Common myeloid progenitor, CD34-positive (primary cell): ENCODE results near the gene MAGEB1.

Experiments used
- CTCF ChIA-PET: fragments of 350-600 bp; sonication (Branson Sonifier 250); formaldehyde crosslinking; loops from one replicate; lab custom pipeline; 2021; ENCODE audit warnings: antibody characterized with exemption; lab: Charles Lee
- POLR2A ChIA-PET: fragments of 350-600 bp; sonication (Branson Sonifier 250); formaldehyde crosslinking; loops from one replicate; lab custom pipeline; 2021; ENCODE audit warnings: antibody characterized with exemption; lab: Charles Lee
- DNase-seq, 3 donors: peaks; one replicate each; pipeline versions ENCODE4 v3.0.0 to v3.0.0-alpha.2; 2013
- H3K27ac ChIP-seq, 2 experiments: 1 replicate in 1 of 2; 2 replicates in 1 of 2; pipeline ENCODE4 v1.7.0; 2013; ENCODE audit warnings: inconsistent platforms in 2 of 2, low read length in 2 of 2, mild to moderate bottlenecking in 2 of 2, low read depth in 1 of 2, moderate library complexity in 1 of 2; ENCODE audit not compliant: severe bottlenecking in 2 of 2, insufficient read depth in 1 of 2, poor library complexity in 1 of 2
- H3K27me3 ChIP-seq, 5 experiments: replicated peaks in 2 of 5; 1 replicate in 3 of 5; 2 replicates in 2 of 5; pipeline versions ENCODE4 v1.6.1 to v1.7.0; 2013; ENCODE audit warnings: low read length in 4 of 5, mild to moderate bottlenecking in 2 of 5, moderate library complexity in 2 of 5, inconsistent platforms in 1 of 5; ENCODE audit not compliant: insufficient read depth in 5 of 5, control insufficient read depth in 4 of 5
- H3K36me3 ChIP-seq, 4 experiments: 1 replicate in 2 of 4; 2 replicates in 2 of 4; pipeline versions ENCODE4 v1.6.1 to v1.7.0; 2013; ENCODE audit warnings: low read length in 3 of 4, control low read depth in 1 of 4, mild to moderate bottlenecking in 1 of 4; ENCODE audit not compliant: control insufficient read depth in 4 of 4, insufficient read depth in 4 of 4
- H3K4me1 ChIP-seq, 4 experiments: 1 replicate in 3 of 4; 2 replicates in 1 of 4; pipeline versions ENCODE4 v1.6.1 to v1.7.1; 2013; ENCODE audit warnings: low read length in 3 of 4, mild to moderate bottlenecking in 3 of 4, control low read depth in 1 of 4, inconsistent platforms in 1 of 4, moderate library complexity in 1 of 4; ENCODE audit not compliant: control insufficient read depth in 4 of 4, insufficient read depth in 4 of 4; ENCODE audit errors: control extremely low read depth in 1 of 4
- H3K4me3 ChIP-seq, 7 experiments: 1 replicate in 4 of 7; 2 replicates in 3 of 7; pipeline versions ENCODE4 v1.5.1 to v1.7.0; 2013; ENCODE audit warnings: mild to moderate bottlenecking in 7 of 7, low read length in 6 of 7, moderate library complexity in 6 of 7, inconsistent platforms in 2 of 7, low read depth in 2 of 7, control low read depth in 1 of 7; ENCODE audit not compliant: insufficient read depth in 4 of 7, control insufficient read depth in 1 of 7; ENCODE audit errors: extremely low read depth in 1 of 7
- H3K9me3 ChIP-seq, 5 experiments: 1 replicate in 4 of 5; 2 replicates in 1 of 5; pipeline versions ENCODE4 v1.6.1 to v1.7.1; 2013; ENCODE audit warnings: low read length in 4 of 5, mild to moderate bottlenecking in 2 of 5, inconsistent platforms in 1 of 5, low read depth in 1 of 5, moderate library complexity in 1 of 5; ENCODE audit not compliant: control insufficient read depth in 4 of 5, insufficient read depth in 2 of 5; ENCODE audit errors: control extremely low read depth in 1 of 5
- WGBS: methylation state at CpG from one replicate; pipeline ENCODE4 v1.1.5; 2013; ENCODE audit not compliant: insufficient coverage; 5-methylcytosine and 5-hydroxymethylcytosine counted together

MAGEB1 gene

GRCh38 chrX:30262763-30263162 is 15.8 kb downstream of the MAGEB1 start:
- Histone ChIP-seq H3K4me1 (no peaks in the 10 kb centered on the region), H3K27me3 (no peaks in the 10 kb centered on the region), H3K4me3 (no peak overlapping the region), H3K27ac (no peak overlapping the region), H3K9me3 (no peaks in the 10 kb centered on the region), H3K36me3 (no peaks in the 10 kb centered on the region)
- no CpG with 5 or more reads among the region's 1 CpG for WGBS
- DNase-seq: no peak
- POLR2A ChIA-PET: no interaction called here
- CTCF ChIA-PET: no interaction called here

GRCh38 chrX:30270639-30271038 is 23.7 kb downstream of the MAGEB1 start:
- CTCF ChIA-PET: no interaction called here
- WGBS: 84% methylated on average over 3 of the region's 3 CpGs
- H3K4me3 ChIP-seq: no peak overlapping the region

GRCh38 chrX:30275498-30275897 is 28.6 kb downstream of the MAGEB1 start:
- no peaks in the 10 kb centered on the region for H3K9me3 ChIP-seq
- no peak for DNase-seq
- H3K4me3 ChIP-seq: no peak overlapping the region
- WGBS: no CpG with 5 or more reads among the region's 1 CpG
- no peaks in the 10 kb centered on the region for H3K4me1 ChIP-seq
- H3K27me3 ChIP-seq: peaks cover 0 to 5% (median 0%) of the 10 kb centered on the region in 5 experiments
- ChIA-PET CTCF (no interaction called here), POLR2A (no interaction called here)
- H3K36me3 ChIP-seq: no peaks in the 10 kb centered on the region
- H3K27ac ChIP-seq: no peak overlapping the region

More at GRCh38 chrX:30270639-30271038, 23.7 kb downstream of the MAGEB1 start:
- DNase-seq: no peak
- H3K27me3 ChIP-seq: peaks cover 0 to 5% (median 0%) of the 10 kb centered on the region in 5 experiments
- POLR2A ChIA-PET: no interaction called here
- H3K9me3 ChIP-seq: no peaks in the 10 kb centered on the region
- H3K27ac ChIP-seq: no peak overlapping the region
- H3K36me3 ChIP-seq: no peaks in the 10 kb centered on the region
- H3K4me1 ChIP-seq: no peaks in the 10 kb centered on the region

- Histone ChIP-seq H3K27ac (no peak overlapping the region), H3K4me1 (no peaks in the 10 kb centered on the region), H3K9me3 (peaks cover 0 to 1% (median 0%) of the 10 kb centered on the region in 5 experiments), H3K4me3 (no peak overlapping the region), H3K36me3 (no peaks in the 10 kb centered on the region), H3K27me3 (no peaks in the 10 kb centered on the region)
- CTCF ChIA-PET: no interaction called here
- 50% methylated on average over 1 of the region's 1 CpG for WGBS
- no peak for DNase-seq
- POLR2A ChIA-PET: no interaction called here
Measured at GRCh38 chrX:30278365-30278764, 31.4 kb downstream of the MAGEB1 start.

- H3K27me3 ChIP-seq: no peaks in the 10 kb centered on the region
- H3K4me1 ChIP-seq: no peaks in the 10 kb centered on the region
- H3K27ac ChIP-seq: no peak overlapping the region
- DNase-seq: no peak
- CTCF ChIA-PET: no interaction called here
- H3K36me3 ChIP-seq: no peaks in the 10 kb centered on the region
- no peak overlapping the region for H3K4me3 ChIP-seq
- POLR2A ChIA-PET: no interaction called here
- 83% methylated on average over 1 of the region's 1 CpG for WGBS
- H3K9me3 ChIP-seq: peaks cover 0 to 1% (median 0%) of the 10 kb centered on the region in 5 experiments
Measured at GRCh38 chrX:30280428-30280827, 33.5 kb downstream of the MAGEB1 start.

- Histone ChIP-seq H3K27ac (no peak overlapping the region), H3K4me1 (no peaks in the 10 kb centered on the region), H3K36me3 (no peaks in the 10 kb centered on the region), H3K27me3 (no peaks in the 10 kb centered on the region), H3K9me3 (peaks cover 0 to 1% (median 0%) of the 10 kb centered on the region in 5 experiments), H3K4me3 (no peak overlapping the region)
- CTCF ChIA-PET: no interaction called here
- POLR2A ChIA-PET: no interaction called here
- no peak for DNase-seq
Measured at GRCh38 chrX:30282527-30282926, 35.6 kb downstream of the MAGEB1 start.

- Histone ChIP-seq H3K4me1 (no peaks in the 10 kb centered on the region), H3K36me3 (no peaks in the 10 kb centered on the region), H3K27me3 (no peaks in the 10 kb centered on the region), H3K9me3 (peaks cover 0 to 1% (median 0%) of the 10 kb centered on the region in 5 experiments), H3K4me3 (no peak overlapping the region), H3K27ac (no peak overlapping the region)
- peak; percentile 31 to 79 (median 72) for DNase-seq
- CTCF ChIA-PET: no interaction called here
- WGBS: no CpG with 5 or more reads among the region's 3 CpGs
- POLR2A ChIA-PET: no interaction called here
Measured at GRCh38 chrX:30283456-30284200, 36.7 kb downstream of the MAGEB1 start.
